Hippocampal formation (tissue), 2 donors: ENCODE results near the gene GAMT.
"Not testable (repeated sequence)": the region's sequence is repeated elsewhere in the genome, so short reads cannot be mapped to it uniquely, and the experiment has no call there.

Experiments
- DNase-seq, 2 donors: peaks; one replicate each; lab custom pipeline; 2025; lab: John Stamatoyannopoulos, UW

Gene GAMT

GRCh38 chr19:1401138-1401888 is at the start of gene GAMT:
Gene GAMT (minus strand): TSS chr19:1401542. CDS start chr19:1401476, 66 bp downstream.
- peak in 1 of 2 donors; percentile 54 for DNase-seq

- peak; percentile 57 to 72 for DNase-seq
Observed at GRCh38 chr19:1449467-1450442, 48.4 kb upstream of the GAMT start, which contains the start of gene APC2. Gene APC2 (plus strand): TSS chr19:1450121. CDS start chr19:1453002, 2,881 bp downstream.

GRCh38 chr19:1447944-1448343 is 46.6 kb upstream of the GAMT start:
- DNase-seq = no peak

GRCh38 chr19:1447504-1447903 is 46.2 kb upstream of the GAMT start:
- DNase-seq = no peak

- DNase-seq = no peak
Observed at GRCh38 chr19:1446713-1447481, 45.6 kb upstream of the GAMT start.

GRCh38 chr19:1445932-1446712 is 44.8 kb upstream of the GAMT start:
- DNase-seq = no peak

GRCh38 chr19:1445185-1445931 is 44.0 kb upstream of the GAMT start:
- DNase-seq = peak; percentile 45 to 66

- no peak for DNase-seq
Observed at GRCh38 chr19:1441677-1442438, 40.5 kb upstream of the GAMT start.

- no peak for DNase-seq
Observed at GRCh38 chr19:1441022-1441426, 39.7 kb upstream of the GAMT start.

GRCh38 chr19:1440418-1440801 is 39.1 kb upstream of the GAMT start:
- DNase-seq = no peak

GRCh38 chr19:1439525-1440417 is 38.4 kb upstream of the GAMT start:
- DNase-seq = not testable (repeated sequence)

- no peak for DNase-seq
Observed at GRCh38 chr19:1438933-1439354, 37.6 kb upstream of the GAMT start.

- DNase-seq = peak; percentile 89
Observed at GRCh38 chr19:1438035-1438932, 36.9 kb upstream of the GAMT start, which contains the start of gene RPS15. Gene RPS15 (plus strand): TSS chr19:1438396. CDS start chr19:1438426, 30 bp downstream.

GRCh38 chr19:1437609-1438008 is 36.3 kb upstream of the GAMT start:
- no peak for DNase-seq

- DNase-seq = no peak
Observed at GRCh38 chr19:1435378-1435989, 34.1 kb upstream of the GAMT start.

GRCh38 chr19:1434577-1435060 is 33.3 kb upstream of the GAMT start:
- no peak for DNase-seq

GRCh38 chr19:1434040-1434366 is 32.7 kb upstream of the GAMT start:
- DNase-seq = no peak
